SK-N-SH treated with all-trans-retinoic acid at 6 μM for 48 hours (cell line): Measurements from ENCODE around the gene SHOC1.

Experiments used
- ATAC-seq: fragments of 200-7000 bp; cut with Tn5 transposase; 3 replicates; pipeline ENCODE4 v1.9.1; 2020; ENCODE audit warnings: mild to moderate bottlenecking, moderate library complexity
- ARNTL ChIP-seq: fragments of 450-650 bp; formaldehyde crosslinking; IDR thresholded peaks from 2 replicates; pipeline ENCODE4 v1.5.0; 2020; ENCODE audit warnings: low read depth, mild to moderate bottlenecking, moderate library complexity, borderline replicate concordance
- BACH2 ChIP-seq: fragments of 250-450 bp; sonication (Bioruptor Pico); IDR thresholded peaks from 2 replicates; pipeline ENCODE4 v1.9.0; 2021; ENCODE audit warnings: mild to moderate bottlenecking, borderline replicate concordance
- CSDC2 ChIP-seq: fragments of 250-450 bp; sonication (Bioruptor Pico); IDR thresholded peaks from 2 replicates; pipeline ENCODE4 v1.5.0; 2020; ENCODE audit warnings: mild to moderate bottlenecking, moderate library complexity
- CSRNP3 ChIP-seq: fragments of 250-450 bp; sonication (Bioruptor Pico); IDR thresholded peaks from 2 replicates; pipeline ENCODE4 v1.5.1; 2021; ENCODE audit warnings: mild to moderate bottlenecking, moderate library complexity
- ESRRG ChIP-seq: fragments of 250-450 bp; sonication (Bioruptor Pico); IDR thresholded peaks from 2 replicates; pipeline ENCODE4 v1.6.1; 2021; ENCODE audit warnings: mild to moderate bottlenecking
- GLIS3 ChIP-seq: fragments of 250-450 bp; sonication (Bioruptor Pico); IDR thresholded peaks from 2 replicates; pipeline ENCODE4 v1.5.0; 2020; ENCODE audit warnings: mild to moderate bottlenecking, moderate library complexity
- ISL1 ChIP-seq: fragments of 250-450 bp; sonication (Bioruptor Pico); IDR thresholded peaks from 2 replicates; pipeline ENCODE4 v2.1.2; 2022; ENCODE audit warnings: mild to moderate bottlenecking, moderate library complexity
- OSR1 ChIP-seq: fragments of 250-450 bp; sonication (Bioruptor Pico); IDR thresholded peaks from 2 replicates; pipeline ENCODE4 v1.8.0; 2022; ENCODE audit warnings: moderate library complexity, mild to moderate bottlenecking, inconsistent platforms
- PATZ1 ChIP-seq: fragments of 250-450 bp; sonication (Bioruptor Pico); IDR thresholded peaks from 2 replicates; pipeline ENCODE4 v1.8.0; 2020; ENCODE audit warnings: mild to moderate bottlenecking, moderate library complexity, borderline replicate concordance
- PPARA ChIP-seq: fragments of 250-450 bp; sonication (Bioruptor Pico); IDR thresholded peaks from 2 replicates; pipeline ENCODE4 v1.5.0; 2020; ENCODE audit warnings: mild to moderate bottlenecking, borderline replicate concordance
- RARB ChIP-seq: fragments of 250-450 bp; sonication (Bioruptor Pico); IDR thresholded peaks from 2 replicates; pipeline ENCODE4 v1.8.0; 2021; ENCODE audit warnings: mild to moderate bottlenecking, moderate library complexity
- SNAI2 ChIP-seq: fragments of 250-450 bp; sonication (Bioruptor Pico); IDR thresholded peaks from 2 replicates; pipeline ENCODE4 v1.5.0; 2020; ENCODE audit warnings: mild to moderate bottlenecking, moderate library complexity
- TOX ChIP-seq: fragments of 250-450 bp; sonication (Bioruptor Pico); IDR thresholded peaks from 2 replicates; pipeline ENCODE4 v1.8.0; 2021; ENCODE audit warnings: mild to moderate bottlenecking, moderate library complexity, borderline replicate concordance
- ZC3H10 ChIP-seq: fragments of 250-450 bp; sonication (Bioruptor Pico); IDR thresholded peaks from 2 replicates; pipeline ENCODE4 v1.5.1; 2021; ENCODE audit warnings: mild to moderate bottlenecking, moderate library complexity
- ZFP3 ChIP-seq: fragments of 250-450 bp; sonication (Bioruptor Pico); IDR thresholded peaks from 2 replicates; pipeline ENCODE4 v1.5.0; 2020; ENCODE audit warnings: mild to moderate bottlenecking, moderate library complexity
- ZFP30 ChIP-seq: fragments of 450-650 bp; formaldehyde crosslinking; IDR thresholded peaks from 2 replicates; pipeline ENCODE4 v1.5.0; 2022; ENCODE audit warnings: mild to moderate bottlenecking, moderate library complexity
- ZNF70 ChIP-seq: fragments of 450-650 bp; formaldehyde crosslinking; IDR thresholded peaks from 2 replicates; pipeline ENCODE4 v1.5.0; 2020; ENCODE audit warnings: mild to moderate bottlenecking, moderate library complexity
- ZNF8 ChIP-seq: fragments of 450-650 bp; formaldehyde crosslinking; IDR thresholded peaks from 2 replicates; pipeline ENCODE4 v1.5.0; 2020; ENCODE audit warnings: mild to moderate bottlenecking, moderate library complexity
- TF ChIP-seq, protein P1 (sequence below): fragments of 250-450 bp; sonication (Bioruptor Pico); IDR thresholded peaks from 2 replicates; pipeline ENCODE4 v1.8.0; 2021; ENCODE audit warnings: low read depth, mild to moderate bottlenecking, moderate library complexity, borderline replicate concordance
- TF ChIP-seq, protein P2 (sequence below): fragments of 250-450 bp; sonication (Bioruptor Pico); IDR thresholded peaks from 2 replicates; pipeline ENCODE4 v1.5.0; 2020; ENCODE audit warnings: mild to moderate bottlenecking, moderate library complexity

SHOC1 gene

GRCh38 chr9:111833941-111834340 is 39.2 kb upstream of the SHOC1 start:
- TF ChIP-seq ZFP30 (CRISPR knock-in tag) (no peak), PPARA (CRISPR knock-in tag) (no peak), CSDC2 (CRISPR knock-in tag) (no peak), RARB (no peak), ZNF8 (CRISPR knock-in tag) (no peak), ZNF70 (CRISPR knock-in tag) (no peak)
- no peak for ATAC-seq

DNA sequence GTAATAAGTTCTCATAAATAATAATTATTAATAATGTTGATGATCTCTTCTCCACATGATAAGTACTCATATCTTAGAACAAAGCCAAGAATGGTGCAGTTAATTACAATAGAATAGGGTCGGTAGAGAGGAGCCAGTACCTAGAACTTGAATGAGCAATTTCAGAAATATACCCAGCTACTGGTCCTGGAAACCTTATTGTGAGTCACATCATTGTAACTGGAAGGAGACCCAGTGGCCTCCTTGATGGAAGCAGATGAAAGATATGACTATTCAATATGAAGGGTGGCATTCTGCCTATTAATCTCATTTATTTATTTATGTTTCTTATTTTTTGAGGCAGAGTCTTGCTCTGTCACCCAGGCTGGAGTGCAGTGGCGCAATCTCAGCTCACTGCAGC is 37.7 kb upstream of the SHOC1 start:
- ATAC-seq: no peak
- TF ChIP-seq RARB: no peak
- TF ChIP-seq, protein P1, sequence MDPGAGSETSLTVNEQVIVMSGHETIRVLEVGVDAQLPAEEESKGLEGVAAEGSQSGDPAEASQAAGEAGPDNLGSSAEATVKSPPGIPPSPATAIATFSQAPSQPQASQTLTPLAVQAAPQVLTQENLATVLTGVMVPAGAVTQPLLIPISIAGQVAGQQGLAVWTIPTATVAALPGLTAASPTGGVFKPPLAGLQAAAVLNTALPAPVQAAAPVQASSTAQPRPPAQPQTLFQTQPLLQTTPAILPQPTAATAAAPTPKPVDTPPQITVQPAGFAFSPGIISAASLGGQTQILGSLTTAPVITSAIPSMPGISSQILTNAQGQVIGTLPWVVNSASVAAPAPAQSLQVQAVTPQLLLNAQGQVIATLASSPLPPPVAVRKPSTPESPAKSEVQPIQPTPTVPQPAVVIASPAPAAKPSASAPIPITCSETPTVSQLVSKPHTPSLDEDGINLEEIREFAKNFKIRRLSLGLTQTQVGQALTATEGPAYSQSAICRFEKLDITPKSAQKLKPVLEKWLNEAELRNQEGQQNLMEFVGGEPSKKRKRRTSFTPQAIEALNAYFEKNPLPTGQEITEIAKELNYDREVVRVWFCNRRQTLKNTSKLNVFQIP (CRISPR knock-in tag): no peak
- no peak for TF ChIP-seq ARNTL
- TF ChIP-seq PPARA (CRISPR knock-in tag): no peak
- TF ChIP-seq ISL1: no peak
- TF ChIP-seq CSRNP3 (CRISPR knock-in tag): no peak
- no peak for TF ChIP-seq ZNF8 (CRISPR knock-in tag)
- no peak for TF ChIP-seq ZNF70 (CRISPR knock-in tag)
- no peak for TF ChIP-seq OSR1
- TF ChIP-seq ESRRG: no peak
- TF ChIP-seq CSDC2 (CRISPR knock-in tag): no peak
- TF ChIP-seq ZFP3 (CRISPR knock-in tag): no peak
- no peak for TF ChIP-seq GLIS3 (CRISPR knock-in tag)
- TF ChIP-seq, protein P2, sequence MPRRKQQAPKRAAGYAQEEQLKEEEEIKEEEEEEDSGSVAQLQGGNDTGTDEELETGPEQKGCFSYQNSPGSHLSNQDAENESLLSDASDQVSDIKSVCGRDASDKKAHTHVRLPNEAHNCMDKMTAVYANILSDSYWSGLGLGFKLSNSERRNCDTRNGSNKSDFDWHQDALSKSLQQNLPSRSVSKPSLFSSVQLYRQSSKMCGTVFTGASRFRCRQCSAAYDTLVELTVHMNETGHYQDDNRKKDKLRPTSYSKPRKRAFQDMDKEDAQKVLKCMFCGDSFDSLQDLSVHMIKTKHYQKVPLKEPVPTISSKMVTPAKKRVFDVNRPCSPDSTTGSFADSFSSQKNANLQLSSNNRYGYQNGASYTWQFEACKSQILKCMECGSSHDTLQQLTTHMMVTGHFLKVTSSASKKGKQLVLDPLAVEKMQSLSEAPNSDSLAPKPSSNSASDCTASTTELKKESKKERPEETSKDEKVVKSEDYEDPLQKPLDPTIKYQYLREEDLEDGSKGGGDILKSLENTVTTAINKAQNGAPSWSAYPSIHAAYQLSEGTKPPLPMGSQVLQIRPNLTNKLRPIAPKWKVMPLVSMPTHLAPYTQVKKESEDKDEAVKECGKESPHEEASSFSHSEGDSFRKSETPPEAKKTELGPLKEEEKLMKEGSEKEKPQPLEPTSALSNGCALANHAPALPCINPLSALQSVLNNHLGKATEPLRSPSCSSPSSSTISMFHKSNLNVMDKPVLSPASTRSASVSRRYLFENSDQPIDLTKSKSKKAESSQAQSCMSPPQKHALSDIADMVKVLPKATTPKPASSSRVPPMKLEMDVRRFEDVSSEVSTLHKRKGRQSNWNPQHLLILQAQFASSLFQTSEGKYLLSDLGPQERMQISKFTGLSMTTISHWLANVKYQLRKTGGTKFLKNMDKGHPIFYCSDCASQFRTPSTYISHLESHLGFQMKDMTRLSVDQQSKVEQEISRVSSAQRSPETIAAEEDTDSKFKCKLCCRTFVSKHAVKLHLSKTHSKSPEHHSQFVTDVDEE (CRISPR knock-in tag): no peak
- no peak for TF ChIP-seq ZFP30 (CRISPR knock-in tag)
- no peak for TF ChIP-seq TOX (CRISPR knock-in tag)
- TF ChIP-seq ZC3H10 (CRISPR knock-in tag): no peak

- no peak for ATAC-seq
- no peak for TF ChIP-seq PPARA (CRISPR knock-in tag)
- TF ChIP-seq TOX (CRISPR knock-in tag): no peak
- TF ChIP-seq SNAI2 (CRISPR knock-in tag): no peak
- no peak for TF ChIP-seq BACH2 (CRISPR knock-in tag)
- TF ChIP-seq ZNF8 (CRISPR knock-in tag): no peak
- TF ChIP-seq PATZ1 (CRISPR knock-in tag): no peak
- no peak for TF ChIP-seq ARNTL
- TF ChIP-seq ZNF70 (CRISPR knock-in tag): no peak
- no peak for TF ChIP-seq GLIS3 (CRISPR knock-in tag)
- no peak for TF ChIP-seq ISL1
- TF ChIP-seq RARB: no peak
- TF ChIP-seq, protein P2 (CRISPR knock-in tag): no peak
- no peak for TF ChIP-seq ESRRG
- no peak for TF ChIP-seq CSDC2 (CRISPR knock-in tag)
- TF ChIP-seq ZFP30 (CRISPR knock-in tag): no peak
- no peak for TF ChIP-seq OSR1
- TF ChIP-seq, all 23 proteins: peak for 0
Observed at GRCh38 chr9:111831371-111832108, 36.8 kb upstream of the SHOC1 start.
